Measurements from ENCODE around the gene PRR20B. TPM values are rescaled to one million over a fixed set of nuclear protein-coding genes. Genes with fewer than 3 reads are reported as not detected.

Gene PRR20B
- total RNA-seq: not detected in 2 replicates

DNA sequence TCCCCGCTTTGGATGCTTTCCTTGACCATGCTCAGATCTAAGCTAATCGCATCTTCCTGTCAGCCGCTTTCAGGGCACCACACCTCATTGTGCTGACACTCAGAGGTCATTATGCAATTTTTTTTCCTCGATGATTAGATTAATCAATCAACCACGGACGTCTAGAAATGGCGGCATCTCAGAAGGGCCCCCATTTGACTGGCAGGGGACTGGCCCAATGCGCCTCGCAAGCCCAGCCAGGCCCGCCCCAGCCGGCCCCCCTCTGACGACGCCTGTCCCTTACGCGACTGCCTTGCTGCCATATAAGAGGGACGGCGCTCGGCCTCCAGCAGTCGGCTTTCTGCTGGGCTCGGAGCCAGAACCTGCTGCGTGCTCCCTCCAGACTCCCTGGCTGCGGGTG is at the start of gene PRR20B:
Gene PRR20B, plus strand, starts transcription at position 301 of the 400 bp plus-strand sequence. CDS start 387 bp downstream, outside the sequence.

DNA sequence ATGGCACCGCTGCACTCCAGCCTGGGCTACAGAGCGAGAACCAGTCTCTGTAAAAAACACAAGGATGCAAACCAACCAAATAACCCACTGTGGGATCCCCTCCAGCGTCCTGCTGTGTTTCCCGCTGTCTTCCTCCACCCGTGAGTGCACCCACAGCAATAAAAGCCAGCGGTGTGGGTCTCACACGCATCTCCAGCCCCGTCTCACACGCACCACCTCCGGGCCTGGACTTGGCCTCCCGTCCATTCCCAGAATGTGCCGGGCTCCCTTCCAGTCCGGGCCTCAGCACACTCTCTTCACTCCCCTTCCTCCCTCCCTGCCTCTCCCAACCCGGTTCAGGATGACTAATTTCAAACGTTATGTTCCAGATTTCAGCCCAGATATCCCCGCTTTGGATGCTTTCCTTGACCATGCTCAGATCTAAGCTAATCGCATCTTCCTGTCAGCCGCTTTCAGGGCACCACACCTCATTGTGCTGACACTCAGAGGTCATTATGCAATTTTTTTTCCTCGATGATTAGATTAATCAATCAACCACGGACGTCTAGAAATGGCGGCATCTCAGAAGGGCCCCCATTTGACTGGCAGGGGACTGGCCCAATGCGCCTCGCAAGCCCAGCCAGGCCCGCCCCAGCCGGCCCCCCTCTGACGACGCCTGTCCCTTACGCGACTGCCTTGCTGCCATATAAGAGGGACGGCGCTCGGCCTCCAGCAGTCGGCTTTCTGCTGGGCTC is 6.9 kb upstream of the PRR20B start, which contains the start of gene PRR20A:
Gene PRR20A, plus strand, starts transcription at position 684 of the 734 bp plus-strand sequence. CDS start 387 bp downstream, outside the sequence.

DNA sequence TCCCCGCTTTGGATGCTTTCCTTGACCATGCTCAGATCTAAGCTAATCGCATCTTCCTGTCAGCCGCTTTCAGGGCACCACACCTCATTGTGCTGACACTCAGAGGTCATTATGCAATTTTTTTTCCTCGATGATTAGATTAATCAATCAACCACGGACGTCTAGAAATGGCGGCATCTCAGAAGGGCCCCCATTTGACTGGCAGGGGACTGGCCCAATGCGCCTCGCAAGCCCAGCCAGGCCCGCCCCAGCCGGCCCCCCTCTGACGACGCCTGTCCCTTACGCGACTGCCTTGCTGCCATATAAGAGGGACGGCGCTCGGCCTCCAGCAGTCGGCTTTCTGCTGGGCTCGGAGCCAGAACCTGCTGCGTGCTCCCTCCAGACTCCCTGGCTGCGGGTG is 6.5 kb downstream of the PRR20B start, which contains the start of gene PRR20C:
Gene PRR20C, plus strand, starts transcription at position 301 of the 400 bp plus-strand sequence. CDS start 387 bp downstream, outside the sequence.

DNA sequence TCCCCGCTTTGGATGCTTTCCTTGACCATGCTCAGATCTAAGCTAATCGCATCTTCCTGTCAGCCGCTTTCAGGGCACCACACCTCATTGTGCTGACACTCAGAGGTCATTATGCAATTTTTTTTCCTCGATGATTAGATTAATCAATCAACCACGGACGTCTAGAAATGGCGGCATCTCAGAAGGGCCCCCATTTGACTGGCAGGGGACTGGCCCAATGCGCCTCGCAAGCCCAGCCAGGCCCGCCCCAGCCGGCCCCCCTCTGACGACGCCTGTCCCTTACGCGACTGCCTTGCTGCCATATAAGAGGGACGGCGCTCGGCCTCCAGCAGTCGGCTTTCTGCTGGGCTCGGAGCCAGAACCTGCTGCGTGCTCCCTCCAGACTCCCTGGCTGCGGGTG is 13.0 kb downstream of the PRR20B start, which contains the start of gene PRR20D:
Gene PRR20D, plus strand, starts transcription at position 301 of the 400 bp plus-strand sequence. CDS start 387 bp downstream, outside the sequence.

DNA sequence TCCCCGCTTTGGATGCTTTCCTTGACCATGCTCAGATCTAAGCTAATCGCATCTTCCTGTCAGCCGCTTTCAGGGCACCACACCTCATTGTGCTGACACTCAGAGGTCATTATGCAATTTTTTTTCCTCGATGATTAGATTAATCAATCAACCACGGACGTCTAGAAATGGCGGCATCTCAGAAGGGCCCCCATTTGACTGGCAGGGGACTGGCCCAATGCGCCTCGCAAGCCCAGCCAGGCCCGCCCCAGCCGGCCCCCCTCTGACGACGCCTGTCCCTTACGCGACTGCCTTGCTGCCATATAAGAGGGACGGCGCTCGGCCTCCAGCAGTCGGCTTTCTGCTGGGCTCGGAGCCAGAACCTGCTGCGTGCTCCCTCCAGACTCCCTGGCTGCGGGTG is 19.6 kb downstream of the PRR20B start, which contains the start of gene PRR20E:
Gene PRR20E, plus strand, starts transcription at position 301 of the 400 bp plus-strand sequence. CDS start 387 bp downstream, outside the sequence.

Other genes with a start within 250 kb of the PRR20B start
- gene PRR20A, start 6.6 kb upstream of the PRR20B start, total RNA-seq: not detected in 2 replicates
- gene PRR20C, start 6.6 kb downstream of the PRR20B start, total RNA-seq: not detected in 2 replicates
- gene PRR20D, start 13.1 kb downstream of the PRR20B start, total RNA-seq: not detected in 2 replicates
- not detected in 2 replicates for gene PRR20E, start 19.7 kb downstream of the PRR20B start, total RNA-seq

Measured in smooth muscle cell of bladder (primary cell).